A549 treated with Mapracorat at 1 μM for 4 hours (cell line): Measurements from ENCODE around the gene C9orf43. TPM values are rescaled to one million over a fixed set of nuclear protein-coding genes. Genes with fewer than 3 reads are reported as not detected.

ENCODE experiments used
- total RNA-seq: library from RNA; stranded (reverse); fragments of 200-300 nt; extraction: Qiagen RNA extraction; gene quantifications from 5 replicates; pipeline ENCODE4 v1.2.3, GENCODE V29; 2022

The C9orf43 gene
- 0.45 to 0.73 TPM (median 0.57 TPM) in 5 replicates for total RNA-seq

GRCh38 chr9:113410207-113410864 is at the start of gene C9orf43, which contains the start of gene POLE3:
Gene C9orf43 (plus strand): TSS chr9:113410747. CDS start chr9:113413494, 2,747 bp downstream.
Gene POLE3 (minus strand): TSS chr9:113410675. CDS start chr9:113410293, 382 bp downstream.

GRCh38 chr9:113376634-113377567 is 33.6 kb upstream of the C9orf43 start, which contains the start of gene HDHD3:
Gene HDHD3 (minus strand): TSS chr9:113376986. CDS start chr9:113374354, 2,632 bp downstream.

GRCh38 chr9:113401027-113401792 is 9.3 kb upstream of the C9orf43 start, which contains the start of gene ALAD:
Gene ALAD (minus strand): TSS chr9:113401284. CDS start chr9:113393559, 7,725 bp downstream.

GRCh38 chr9:113463418-113464285 is 53.1 kb downstream of the C9orf43 start, which contains the start of gene RGS3:
Gene RGS3 (plus strand): TSS chr9:113463727. CDS start chr9:113463803, 76 bp downstream.

Other genes starting within 250 kb of the C9orf43 start
- 15.6 to 17.7 TPM (median 16.4 TPM) in 5 replicates for gene FKBP15, start 189.5 kb upstream of the C9orf43 start, total RNA-seq
- gene SLC31A1, start 189.2 kb upstream of the C9orf43 start, total RNA-seq, result 18.6 to 21.1 TPM (median 19.8 TPM) in 5 replicates
- gene CDC26, start 135.2 kb upstream of the C9orf43 start, total RNA-seq, result 41.8 to 59.3 TPM (median 45.5 TPM) in 5 replicates
- gene PRPF4, start 135.1 kb upstream of the C9orf43 start, total RNA-seq, result 52.7 to 56.0 TPM (median 54.4 TPM) in 5 replicates
- gene RNF183, start 107.4 kb upstream of the C9orf43 start, total RNA-seq, result 0.08 TPM in 1 of 5 replicates, not detected in the others
- gene WDR31, start 70.5 kb upstream of the C9orf43 start, total RNA-seq, result 1.0 to 1.4 TPM (median 1.1 TPM) in 5 replicates
- 0.15 TPM in 1 of 5 replicates, not detected in the others for gene BSPRY, start 61.2 kb upstream of the C9orf43 start, total RNA-seq
- gene HDHD3, start 33.8 kb upstream of the C9orf43 start, total RNA-seq, result 18.5 to 26.2 TPM (median 22.2 TPM) in 5 replicates
- 13.2 to 16.3 TPM (median 15.3 TPM) in 5 replicates for gene ALAD, start 9.5 kb upstream of the C9orf43 start, total RNA-seq
- gene POLE3, start 72 bp upstream of the C9orf43 start, total RNA-seq, result 99.2 to 118 TPM (median 108 TPM) in 5 replicates
- 18.8 to 25.8 TPM (median 19.9 TPM) in 5 replicates for gene RGS3, start 53.0 kb downstream of the C9orf43 start, total RNA-seq